WERI-Rb-1 (cell line): ENCODE measurements around the gene KLK12.

Experiments used
- DNase-seq: peaks from one replicate; pipeline ENCODE4 v3.0.0-alpha.2; 2020
- H3K27ac ChIP-seq: fragments of 250-450 bp; sonication (Bioruptor Pico); 2 replicates; pipeline ENCODE4 v1.5.1; 2020; ENCODE audit warnings: mild to moderate bottlenecking, moderate library complexity
- H3K27me3 ChIP-seq: fragments of 250-450 bp; sonication (Bioruptor Pico); 2 replicates; pipeline ENCODE4 v1.5.1; 2021; ENCODE audit warnings: mild to moderate bottlenecking, low read depth, moderate library complexity; ENCODE audit not compliant: insufficient read depth, severe bottlenecking
- H3K36me3 ChIP-seq: fragments of 250-450 bp; sonication (Bioruptor Pico); 2 replicates; pipeline ENCODE4 v1.5.1; 2020; ENCODE audit warnings: mild to moderate bottlenecking, moderate library complexity
- H3K4me3 ChIP-seq: 2 replicates; pipeline ENCODE4 v1.5.1; 2011; ENCODE audit warnings: low read depth, mild to moderate bottlenecking, control low read depth, low read length
- H3K9me3 ChIP-seq: fragments of 250-450 bp; sonication (Bioruptor Pico); 2 replicates; pipeline ENCODE4 v1.5.1; 2021; ENCODE audit warnings: mild to moderate bottlenecking, moderate library complexity; ENCODE audit not compliant: severe bottlenecking
- TF ChIP-seq, protein P1 (sequence below): IDR thresholded peaks from 2 replicates; pipeline ENCODE4 v1.5.1; 2011; ENCODE audit warnings: low read depth, mild to moderate bottlenecking, control low read depth, inconsistent platforms, low read length

Gene KLK12

GRCh38 chr19:51043497-51043896 lies 8.7 kb upstream of the KLK12 start:
- no peak overlapping the region for H3K4me3 ChIP-seq
- TF ChIP-seq, protein P1, sequence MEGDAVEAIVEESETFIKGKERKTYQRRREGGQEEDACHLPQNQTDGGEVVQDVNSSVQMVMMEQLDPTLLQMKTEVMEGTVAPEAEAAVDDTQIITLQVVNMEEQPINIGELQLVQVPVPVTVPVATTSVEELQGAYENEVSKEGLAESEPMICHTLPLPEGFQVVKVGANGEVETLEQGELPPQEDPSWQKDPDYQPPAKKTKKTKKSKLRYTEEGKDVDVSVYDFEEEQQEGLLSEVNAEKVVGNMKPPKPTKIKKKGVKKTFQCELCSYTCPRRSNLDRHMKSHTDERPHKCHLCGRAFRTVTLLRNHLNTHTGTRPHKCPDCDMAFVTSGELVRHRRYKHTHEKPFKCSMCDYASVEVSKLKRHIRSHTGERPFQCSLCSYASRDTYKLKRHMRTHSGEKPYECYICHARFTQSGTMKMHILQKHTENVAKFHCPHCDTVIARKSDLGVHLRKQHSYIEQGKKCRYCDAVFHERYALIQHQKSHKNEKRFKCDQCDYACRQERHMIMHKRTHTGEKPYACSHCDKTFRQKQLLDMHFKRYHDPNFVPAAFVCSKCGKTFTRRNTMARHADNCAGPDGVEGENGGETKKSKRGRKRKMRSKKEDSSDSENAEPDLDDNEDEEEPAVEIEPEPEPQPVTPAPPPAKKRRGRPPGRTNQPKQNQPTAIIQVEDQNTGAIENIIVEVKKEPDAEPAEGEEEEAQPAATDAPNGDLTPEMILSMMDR: no peak

DNA sequence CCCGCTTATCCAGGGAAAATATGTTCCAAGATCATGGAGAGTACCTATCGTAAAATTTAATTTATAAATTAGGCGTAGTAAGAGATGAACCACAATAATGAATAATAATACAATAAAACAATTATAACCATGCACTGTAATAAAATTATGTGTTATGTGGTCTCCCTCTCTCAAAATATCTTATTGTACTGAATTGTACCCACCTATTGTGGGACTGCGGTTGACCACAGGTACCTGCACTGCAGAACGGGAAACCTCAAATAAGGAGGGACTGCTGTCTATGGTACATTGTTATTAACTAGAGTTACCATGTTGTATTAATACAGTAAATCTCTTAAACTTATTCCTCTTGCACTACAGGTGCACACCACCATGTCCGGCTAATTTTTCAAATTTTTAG lies 5.3 kb upstream of the KLK12 start:
- Histone ChIP-seq H3K9me3 (no peaks in the 10 kb centered on the region), H3K27ac (no peak overlapping the region), H3K27me3 (peaks cover 69% of the 10 kb centered on the region), H3K4me3 (no peak overlapping the region), H3K36me3 (no peaks in the 10 kb centered on the region)
- no peak for DNase-seq
- TF ChIP-seq, protein P1: no peak

More at GRCh38 chr19:51043497-51043896, 8.7 kb upstream of the KLK12 start:
- DNase-seq: no peak
- no peak overlapping the region for H3K27ac ChIP-seq
- no peaks in the 10 kb centered on the region for H3K9me3 ChIP-seq
- H3K36me3 ChIP-seq: no peaks in the 10 kb centered on the region
- H3K27me3 ChIP-seq: peaks cover 75% of the 10 kb centered on the region

- TF ChIP-seq, protein P1: no peak
Measured at GRCh38 chr19:51036519-51036918, 1.7 kb upstream of the KLK12 start.

DNA sequence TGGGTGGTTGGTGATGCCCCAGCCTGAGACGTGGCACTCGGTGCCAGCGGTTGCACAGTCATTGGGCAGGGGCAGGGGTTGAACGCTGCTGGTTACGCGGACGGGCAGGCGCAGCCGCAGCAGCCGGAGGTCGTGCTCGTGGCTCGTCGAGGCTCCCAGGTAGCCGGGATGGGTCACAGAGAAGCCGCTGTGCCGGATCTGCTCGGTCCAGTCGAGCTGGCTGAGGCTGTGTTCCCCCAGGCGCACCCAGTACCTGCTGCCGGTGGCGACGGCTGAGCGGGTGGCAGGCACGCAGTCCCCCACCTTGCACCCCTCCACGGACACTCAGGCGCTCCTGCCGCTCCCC lies 2.9 kb downstream of the KLK12 start:
- Histone ChIP-seq H3K4me3 (no peak overlapping the region), H3K27ac (no peak overlapping the region), H3K36me3 (no peaks in the 10 kb centered on the region), H3K9me3 (no peaks in the 10 kb centered on the region), H3K27me3 (peaks cover 85% of the 10 kb centered on the region)
- no peak for DNase-seq
- TF ChIP-seq, protein P1: no peak

More at GRCh38 chr19:51036519-51036918, 1.7 kb upstream of the KLK12 start:
- Histone ChIP-seq H3K27me3 (peaks cover 73% of the 10 kb centered on the region), H3K36me3 (no peaks in the 10 kb centered on the region), H3K27ac (no peak overlapping the region), H3K4me3 (no peak overlapping the region), H3K9me3 (no peaks in the 10 kb centered on the region)
- DNase-seq: no peak

DNA sequence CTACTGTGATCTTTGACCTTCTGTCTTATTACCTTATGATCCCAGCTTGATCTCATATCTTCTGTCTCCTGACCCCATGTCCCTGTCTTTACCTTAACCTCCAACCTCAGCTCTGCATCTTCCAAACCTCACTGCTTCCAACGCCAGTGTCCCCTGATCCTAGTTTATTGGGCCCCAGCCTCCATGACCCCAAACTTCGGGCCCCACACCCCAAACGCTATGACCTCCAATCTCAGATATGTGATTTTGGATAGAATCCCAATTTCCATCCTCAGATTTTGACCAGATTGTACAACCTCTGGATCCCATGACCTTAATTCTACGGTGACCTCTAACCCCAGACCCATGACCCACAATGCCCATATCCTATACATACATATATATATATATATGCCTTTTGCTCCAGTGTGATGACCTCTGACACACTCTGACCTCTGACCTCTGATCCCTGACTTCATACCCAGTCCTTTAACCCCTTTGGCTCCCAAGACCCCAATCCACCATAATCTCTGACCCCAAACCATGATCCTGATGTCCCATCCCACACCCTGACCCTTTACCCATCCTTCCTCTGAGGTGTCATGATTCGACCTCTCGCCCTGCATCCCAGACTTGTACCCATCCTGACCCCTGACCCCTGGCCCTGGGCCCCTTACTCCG lies 3.5 kb downstream of the KLK12 start:
- TF ChIP-seq, protein P1: no peak
- no peak for DNase-seq
- Histone ChIP-seq H3K27ac (no peak overlapping the region), H3K27me3 (peaks cover 85% of the 10 kb centered on the region), H3K4me3 (no peak overlapping the region), H3K36me3 (no peaks in the 10 kb centered on the region), H3K9me3 (no peaks in the 10 kb centered on the region)

DNA sequence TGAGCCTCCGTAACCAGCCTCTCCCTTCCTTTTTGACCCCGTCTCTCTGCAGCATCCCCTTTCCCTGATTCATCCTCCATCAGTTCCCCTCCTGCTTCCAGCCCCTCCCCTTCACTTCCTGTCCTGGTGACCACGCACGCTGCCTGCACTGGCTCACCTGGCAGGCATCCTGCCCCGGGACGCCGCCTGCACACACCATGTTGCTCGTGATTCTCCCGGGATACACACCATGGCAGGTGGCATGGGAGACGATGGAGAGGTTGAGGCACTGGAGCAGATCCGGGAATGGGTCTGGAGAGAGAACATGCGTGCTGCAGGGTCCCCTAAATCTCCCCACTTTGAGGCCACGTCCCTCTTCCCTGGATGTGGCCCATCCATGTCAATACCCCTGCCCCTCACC lies 4.2 kb downstream of the KLK12 start:
- Histone ChIP-seq H3K27me3 (peaks cover 85% of the 10 kb centered on the region), H3K4me3 (no peak overlapping the region), H3K27ac (no peak overlapping the region), H3K9me3 (no peaks in the 10 kb centered on the region), H3K36me3 (no peaks in the 10 kb centered on the region)
- TF ChIP-seq, protein P1: no peak
- DNase-seq: no peak
